D721Med (cell line): ENCODE measurements around the gene MARCHF6.

Source experiments
- DNase-seq: peaks from one replicate; pipeline ENCODE4 v3.0.0; 2011; ENCODE audit warnings: low spot score; ENCODE audit not compliant: insufficient read length
- FAIRE-seq: peaks from 2 replicates; lab custom pipeline; 2011; peaks lifted over from hg19 to GRCh38; lab: Jason Lieb, UNC
- TF ChIP-seq, protein P1 (sequence below): IDR thresholded peaks from 2 replicates; pipeline ENCODE4 v1.5.1; 2012; ENCODE audit warnings: mild to moderate bottlenecking, control low read depth; ENCODE audit not compliant: insufficient read depth; ENCODE audit errors: missing control alignments

The MARCHF6 gene, protein sequence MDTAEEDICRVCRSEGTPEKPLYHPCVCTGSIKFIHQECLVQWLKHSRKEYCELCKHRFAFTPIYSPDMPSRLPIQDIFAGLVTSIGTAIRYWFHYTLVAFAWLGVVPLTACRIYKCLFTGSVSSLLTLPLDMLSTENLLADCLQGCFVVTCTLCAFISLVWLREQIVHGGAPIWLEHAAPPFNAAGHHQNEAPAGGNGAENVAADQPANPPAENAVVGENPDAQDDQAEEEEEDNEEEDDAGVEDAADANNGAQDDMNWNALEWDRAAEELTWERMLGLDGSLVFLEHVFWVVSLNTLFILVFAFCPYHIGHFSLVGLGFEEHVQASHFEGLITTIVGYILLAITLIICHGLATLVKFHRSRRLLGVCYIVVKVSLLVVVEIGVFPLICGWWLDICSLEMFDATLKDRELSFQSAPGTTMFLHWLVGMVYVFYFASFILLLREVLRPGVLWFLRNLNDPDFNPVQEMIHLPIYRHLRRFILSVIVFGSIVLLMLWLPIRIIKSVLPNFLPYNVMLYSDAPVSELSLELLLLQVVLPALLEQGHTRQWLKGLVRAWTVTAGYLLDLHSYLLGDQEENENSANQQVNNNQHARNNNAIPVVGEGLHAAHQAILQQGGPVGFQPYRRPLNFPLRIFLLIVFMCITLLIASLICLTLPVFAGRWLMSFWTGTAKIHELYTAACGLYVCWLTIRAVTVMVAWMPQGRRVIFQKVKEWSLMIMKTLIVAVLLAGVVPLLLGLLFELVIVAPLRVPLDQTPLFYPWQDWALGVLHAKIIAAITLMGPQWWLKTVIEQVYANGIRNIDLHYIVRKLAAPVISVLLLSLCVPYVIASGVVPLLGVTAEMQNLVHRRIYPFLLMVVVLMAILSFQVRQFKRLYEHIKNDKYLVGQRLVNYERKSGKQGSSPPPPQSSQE

DNA sequence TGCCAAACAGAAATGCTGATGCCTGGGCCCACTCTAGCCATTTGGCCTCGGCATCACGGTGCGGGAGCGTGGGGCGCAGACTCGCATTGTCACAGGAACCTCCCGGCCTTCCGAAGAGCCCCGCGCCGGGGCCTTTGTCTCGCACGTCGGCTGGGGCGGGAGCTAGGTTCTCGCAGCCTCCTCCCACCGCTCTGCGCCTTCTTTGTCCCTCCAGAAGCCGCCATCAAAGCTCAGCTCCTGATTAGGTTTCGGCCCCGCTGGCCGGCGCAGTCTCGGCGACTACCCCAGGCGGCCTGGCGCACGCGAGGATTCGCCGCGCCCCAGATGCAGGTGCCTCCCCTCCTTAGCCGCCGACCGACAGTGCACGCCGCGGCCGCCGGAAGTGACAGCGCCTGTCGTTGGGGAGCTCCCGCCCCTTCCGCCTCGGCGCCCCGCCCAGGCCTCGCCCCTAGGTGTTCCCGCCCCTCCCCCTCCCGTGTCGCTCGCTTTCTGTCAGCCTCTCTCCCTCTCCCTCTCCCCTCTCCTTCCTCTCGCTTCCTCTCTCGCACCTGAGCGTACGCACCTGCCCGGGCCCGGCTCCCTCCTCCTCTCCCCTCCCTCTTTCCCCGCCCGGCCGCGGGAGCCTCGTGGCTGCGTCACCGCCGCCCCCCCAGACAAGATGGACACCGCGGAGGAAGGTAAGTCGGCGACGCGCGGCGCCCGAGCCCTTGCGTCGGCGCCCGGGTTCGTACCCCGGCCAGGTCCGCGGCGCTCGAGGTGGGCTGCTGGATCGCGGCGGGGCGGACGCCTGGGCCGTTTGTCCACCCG, at the start of gene MARCHF6:
Gene MARCHF6 (plus strand): TSS at position 455 of the 807 bp plus-strand sequence. CDS start 204 bp downstream, at position 659.
- TF ChIP-seq, protein P1, sequence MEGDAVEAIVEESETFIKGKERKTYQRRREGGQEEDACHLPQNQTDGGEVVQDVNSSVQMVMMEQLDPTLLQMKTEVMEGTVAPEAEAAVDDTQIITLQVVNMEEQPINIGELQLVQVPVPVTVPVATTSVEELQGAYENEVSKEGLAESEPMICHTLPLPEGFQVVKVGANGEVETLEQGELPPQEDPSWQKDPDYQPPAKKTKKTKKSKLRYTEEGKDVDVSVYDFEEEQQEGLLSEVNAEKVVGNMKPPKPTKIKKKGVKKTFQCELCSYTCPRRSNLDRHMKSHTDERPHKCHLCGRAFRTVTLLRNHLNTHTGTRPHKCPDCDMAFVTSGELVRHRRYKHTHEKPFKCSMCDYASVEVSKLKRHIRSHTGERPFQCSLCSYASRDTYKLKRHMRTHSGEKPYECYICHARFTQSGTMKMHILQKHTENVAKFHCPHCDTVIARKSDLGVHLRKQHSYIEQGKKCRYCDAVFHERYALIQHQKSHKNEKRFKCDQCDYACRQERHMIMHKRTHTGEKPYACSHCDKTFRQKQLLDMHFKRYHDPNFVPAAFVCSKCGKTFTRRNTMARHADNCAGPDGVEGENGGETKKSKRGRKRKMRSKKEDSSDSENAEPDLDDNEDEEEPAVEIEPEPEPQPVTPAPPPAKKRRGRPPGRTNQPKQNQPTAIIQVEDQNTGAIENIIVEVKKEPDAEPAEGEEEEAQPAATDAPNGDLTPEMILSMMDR = no peak
- DNase-seq (no peak), FAIRE-seq (no peak)

- FAIRE-seq (no peak), DNase-seq (no peak)
- TF ChIP-seq, protein P1 = no peak
Observed at GRCh38 chr5:10303699-10304170, 49.8 kb upstream of the MARCHF6 start.

DNA sequence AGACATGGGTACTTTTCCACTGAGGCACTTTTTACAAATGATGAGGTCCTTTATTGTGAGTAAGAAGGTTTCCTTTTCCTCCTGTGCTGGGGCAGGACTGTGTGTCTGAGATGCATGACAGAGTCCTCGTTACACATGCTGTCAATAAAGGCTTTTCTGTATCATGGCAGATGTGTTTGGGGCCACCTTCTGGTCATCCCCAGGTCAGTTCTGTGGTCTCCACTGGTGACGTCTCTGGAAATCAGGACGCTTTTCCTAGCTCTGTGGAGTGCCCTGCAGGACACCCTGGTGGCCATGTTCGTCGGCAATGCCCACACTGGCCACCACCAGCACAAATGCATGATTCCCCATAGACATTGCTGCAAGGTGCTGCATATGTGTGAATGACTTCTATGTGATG, 48.6 kb upstream of the MARCHF6 start:
- no peak for FAIRE-seq
- no peak for DNase-seq
- TF ChIP-seq, protein P1 = no peak

- TF ChIP-seq, protein P1 = no peak
- FAIRE-seq (no peak), DNase-seq (no peak)
Observed at GRCh38 chr5:10306114-10306513, 47.4 kb upstream of the MARCHF6 start.

GRCh38 chr5:10306806-10307205, 46.7 kb upstream of the MARCHF6 start:
- FAIRE-seq (no peak), DNase-seq (no peak)
- TF ChIP-seq, protein P1 = no peak
